GM12872 (cell line): ENCODE data around the gene OPA3.

ENCODE experiments used
- TF ChIP-seq, protein P1 (sequence below): IDR thresholded peaks from 3 replicates; pipeline ENCODE4 v1.5.1; 2011; ENCODE audit warnings: low read depth, mild to moderate bottlenecking, low read length, moderate library complexity; ENCODE audit not compliant: insufficient read depth

The OPA3 gene

DNA sequence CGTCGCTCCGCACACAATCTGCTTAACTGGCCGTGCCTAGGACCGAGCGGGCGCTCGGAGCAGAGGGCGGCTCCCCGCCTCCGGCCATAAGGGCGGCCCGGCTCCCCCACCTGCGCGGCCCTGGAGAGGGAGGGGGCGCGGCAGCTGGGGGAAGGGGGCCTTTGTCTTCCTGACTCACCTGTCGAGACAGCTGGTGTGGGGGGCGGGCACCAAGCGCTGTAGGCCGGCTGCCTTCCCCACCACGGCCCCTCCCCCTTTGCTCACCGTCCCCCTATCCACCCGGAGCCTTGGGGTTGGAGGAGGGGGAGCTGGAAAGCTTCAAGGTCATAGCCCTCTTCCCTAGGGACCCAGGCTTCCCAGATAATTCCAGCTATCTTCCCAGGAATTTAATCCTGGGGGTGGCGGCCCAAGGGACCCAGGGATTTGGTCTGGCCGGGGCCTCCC lies 76.2 kb downstream of the OPA3 start:
- TF ChIP-seq, protein P1, sequence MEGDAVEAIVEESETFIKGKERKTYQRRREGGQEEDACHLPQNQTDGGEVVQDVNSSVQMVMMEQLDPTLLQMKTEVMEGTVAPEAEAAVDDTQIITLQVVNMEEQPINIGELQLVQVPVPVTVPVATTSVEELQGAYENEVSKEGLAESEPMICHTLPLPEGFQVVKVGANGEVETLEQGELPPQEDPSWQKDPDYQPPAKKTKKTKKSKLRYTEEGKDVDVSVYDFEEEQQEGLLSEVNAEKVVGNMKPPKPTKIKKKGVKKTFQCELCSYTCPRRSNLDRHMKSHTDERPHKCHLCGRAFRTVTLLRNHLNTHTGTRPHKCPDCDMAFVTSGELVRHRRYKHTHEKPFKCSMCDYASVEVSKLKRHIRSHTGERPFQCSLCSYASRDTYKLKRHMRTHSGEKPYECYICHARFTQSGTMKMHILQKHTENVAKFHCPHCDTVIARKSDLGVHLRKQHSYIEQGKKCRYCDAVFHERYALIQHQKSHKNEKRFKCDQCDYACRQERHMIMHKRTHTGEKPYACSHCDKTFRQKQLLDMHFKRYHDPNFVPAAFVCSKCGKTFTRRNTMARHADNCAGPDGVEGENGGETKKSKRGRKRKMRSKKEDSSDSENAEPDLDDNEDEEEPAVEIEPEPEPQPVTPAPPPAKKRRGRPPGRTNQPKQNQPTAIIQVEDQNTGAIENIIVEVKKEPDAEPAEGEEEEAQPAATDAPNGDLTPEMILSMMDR = no peak

GRCh38 chr19:45507872-45508416 lies 76.7 kb downstream of the OPA3 start:
- TF ChIP-seq, protein P1 = no peak

- TF ChIP-seq, protein P1 = no peak
These were observed 77.4 kb downstream of the OPA3 start, which contains the start of gene VASP for GRCh38 chr19:45506989-45507871. VASP (plus strand) TSS chr19:45507479; CDS start chr19:45507772, 293 bp downstream.

- TF ChIP-seq, protein P1 = peak; percentile 58
These were observed 78.2 kb downstream of the OPA3 start for GRCh38 chr19:45506246-45506988.

DNA sequence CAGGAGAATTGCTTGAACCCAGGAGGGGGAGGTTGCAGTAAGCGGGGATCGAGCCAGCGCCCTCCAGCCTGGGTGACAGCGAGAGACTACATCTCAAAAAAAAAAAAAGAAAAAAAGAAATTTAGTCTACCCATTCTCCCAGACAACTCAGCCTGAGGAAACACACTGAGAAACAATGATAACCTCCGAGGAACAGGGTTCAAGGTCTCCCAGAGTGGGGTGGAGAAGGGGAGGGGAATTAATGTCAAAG lies 78.7 kb downstream of the OPA3 start:
- TF ChIP-seq, protein P1 = no peak

- TF ChIP-seq, protein P1 = no peak
These were observed 79.2 kb downstream of the OPA3 start for GRCh38 chr19:45505151-45505995.

GRCh38 chr19:45503909-45504308 lies 80.7 kb downstream of the OPA3 start:
- TF ChIP-seq, protein P1 = no peak
